A549 treated with Hydrocortisone at 1 μM for 4 hours (cell line): Measurements from ENCODE around the gene PPP2R2B. TPM values are rescaled to one million over a fixed set of nuclear protein-coding genes. Genes with fewer than 3 reads are reported as not detected.

ENCODE experiments used
- total RNA-seq: library from RNA; stranded (reverse); fragments of 200-300 nt; extraction: Qiagen RNA extraction; gene quantifications from 5 replicates; pipeline ENCODE4 v1.2.3, GENCODE V29; 2022

PPP2R2B gene
- 0.03 to 0.11 TPM (median 0.06 TPM) in 5 replicates for total RNA-seq

DNA sequence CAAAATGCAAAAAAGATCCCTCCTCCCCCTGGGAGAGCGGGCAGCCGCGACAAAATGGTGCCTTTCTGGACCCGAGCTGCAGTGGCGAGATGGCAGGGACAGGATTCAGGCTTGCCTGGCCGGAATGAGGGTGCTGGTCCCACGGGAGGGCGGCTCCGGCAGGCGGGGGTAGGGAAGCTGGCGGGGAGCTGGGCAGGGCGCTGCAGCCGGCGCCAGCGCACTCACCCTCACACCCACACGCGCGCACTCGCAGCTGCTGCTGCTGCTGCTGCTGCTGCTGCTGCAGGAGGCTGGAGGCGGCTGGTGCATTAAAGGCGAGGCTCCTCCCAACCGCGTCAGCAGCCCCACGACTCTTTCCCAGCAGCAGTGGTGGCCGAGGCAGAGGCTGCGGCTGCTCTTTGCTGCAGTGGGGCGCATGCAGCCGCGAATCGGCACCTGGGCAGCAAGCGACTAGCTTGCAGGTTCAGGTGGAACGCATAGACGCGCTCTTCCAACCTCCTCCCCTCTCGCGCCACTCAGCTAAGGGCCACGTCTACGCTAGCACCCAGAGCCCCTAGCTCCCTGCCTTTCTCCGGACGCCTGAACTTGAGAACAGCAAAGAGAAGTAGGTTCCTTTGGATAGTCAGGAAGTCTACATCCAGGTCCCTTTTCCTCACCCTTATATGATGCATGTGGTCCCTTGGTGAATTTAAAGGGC is at the start of gene PPP2R2B:
PPP2R2B (minus strand) TSS at position 282 of the 697 bp plus-strand sequence.

